AG10803 (cell line): ENCODE data around the gene SHISAL1.

Source experiments
- DNase-seq: peaks from one replicate; pipeline ENCODE4 v3.0.0; 2010; ENCODE audit warnings: low read depth
- H3K4me3 ChIP-seq: 2 replicates; pipeline ENCODE4 v1.5.1; 2011; ENCODE audit warnings: mild to moderate bottlenecking, low read length, control low read depth
- TF ChIP-seq, protein P1 (sequence below): conservative IDR thresholded peaks from 2 replicates; pipeline ENCODE4 v1.5.1; 2011; ENCODE audit warnings: mild to moderate bottlenecking, low read length, control low read depth, inconsistent platforms

Gene SHISAL1

DNA sequence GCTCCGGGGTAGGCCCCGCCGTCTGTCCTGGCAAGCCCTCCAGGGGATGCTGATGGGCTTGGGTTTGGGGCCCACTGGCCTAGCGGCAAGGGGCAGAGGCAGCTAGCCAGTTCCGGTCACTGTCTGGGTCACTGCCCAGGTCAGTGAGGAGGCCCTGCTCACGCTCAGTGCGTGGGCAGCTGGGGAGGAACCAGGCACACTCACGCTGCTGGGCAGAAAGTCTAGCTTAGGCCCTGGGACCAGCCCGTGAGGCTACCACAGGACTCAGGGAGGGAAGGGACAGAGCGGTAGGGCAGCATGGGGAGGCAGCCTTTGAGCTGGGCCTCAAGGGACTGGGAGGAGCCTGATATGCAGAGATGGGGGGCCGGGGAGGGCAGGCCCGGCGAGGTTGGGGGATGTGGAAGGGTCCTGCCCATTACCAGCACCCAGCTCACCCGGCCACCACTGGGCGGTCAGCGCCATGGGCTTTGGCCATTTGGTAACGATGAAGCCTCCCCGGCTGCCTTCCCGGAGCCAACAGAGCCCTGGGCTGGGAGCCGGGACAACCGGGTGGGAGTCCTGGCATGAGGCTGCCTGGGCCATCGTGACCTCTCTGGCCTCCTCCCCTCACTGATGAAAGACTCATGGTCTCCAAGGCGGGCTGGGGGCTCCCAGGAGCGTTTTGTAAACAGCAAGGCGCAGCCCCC, 14.2 kb downstream of the SHISAL1 start:
- TF ChIP-seq, protein P1, sequence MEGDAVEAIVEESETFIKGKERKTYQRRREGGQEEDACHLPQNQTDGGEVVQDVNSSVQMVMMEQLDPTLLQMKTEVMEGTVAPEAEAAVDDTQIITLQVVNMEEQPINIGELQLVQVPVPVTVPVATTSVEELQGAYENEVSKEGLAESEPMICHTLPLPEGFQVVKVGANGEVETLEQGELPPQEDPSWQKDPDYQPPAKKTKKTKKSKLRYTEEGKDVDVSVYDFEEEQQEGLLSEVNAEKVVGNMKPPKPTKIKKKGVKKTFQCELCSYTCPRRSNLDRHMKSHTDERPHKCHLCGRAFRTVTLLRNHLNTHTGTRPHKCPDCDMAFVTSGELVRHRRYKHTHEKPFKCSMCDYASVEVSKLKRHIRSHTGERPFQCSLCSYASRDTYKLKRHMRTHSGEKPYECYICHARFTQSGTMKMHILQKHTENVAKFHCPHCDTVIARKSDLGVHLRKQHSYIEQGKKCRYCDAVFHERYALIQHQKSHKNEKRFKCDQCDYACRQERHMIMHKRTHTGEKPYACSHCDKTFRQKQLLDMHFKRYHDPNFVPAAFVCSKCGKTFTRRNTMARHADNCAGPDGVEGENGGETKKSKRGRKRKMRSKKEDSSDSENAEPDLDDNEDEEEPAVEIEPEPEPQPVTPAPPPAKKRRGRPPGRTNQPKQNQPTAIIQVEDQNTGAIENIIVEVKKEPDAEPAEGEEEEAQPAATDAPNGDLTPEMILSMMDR: no peak
- no peak for DNase-seq
- no peak overlapping the region for H3K4me3 ChIP-seq

- H3K4me3 ChIP-seq: no peak overlapping the region
- no peak for DNase-seq
- TF ChIP-seq, protein P1: no peak
Measured at GRCh38 chr22:44297470-44298061, 15.2 kb downstream of the SHISAL1 start.

- DNase-seq: no peak
- H3K4me3 ChIP-seq: no peak overlapping the region
- TF ChIP-seq, protein P1: no peak
Measured at GRCh38 chr22:44295406-44295805, 17.3 kb downstream of the SHISAL1 start.

DNA sequence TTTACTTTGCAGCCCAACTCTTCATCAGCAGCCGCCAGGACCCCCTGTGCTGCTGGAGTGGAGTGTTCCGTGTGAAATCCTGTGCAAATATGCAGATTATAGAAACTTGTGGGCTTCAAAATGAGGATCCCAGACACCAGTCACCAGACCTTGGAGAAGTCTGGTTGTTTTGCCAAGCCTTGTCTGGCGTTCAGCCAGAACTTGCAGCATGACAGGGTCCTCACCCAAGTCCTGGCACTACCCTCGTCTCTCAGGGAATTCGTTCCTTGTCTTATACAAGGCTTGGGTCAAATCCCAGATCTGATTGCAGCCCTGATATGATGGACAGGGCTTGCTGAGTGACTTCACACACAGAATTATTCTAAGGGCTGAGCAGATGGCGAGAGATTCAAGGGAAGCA, 18.9 kb downstream of the SHISAL1 start:
- TF ChIP-seq, protein P1: no peak
- H3K4me3 ChIP-seq: no peak overlapping the region
- no peak for DNase-seq

DNA sequence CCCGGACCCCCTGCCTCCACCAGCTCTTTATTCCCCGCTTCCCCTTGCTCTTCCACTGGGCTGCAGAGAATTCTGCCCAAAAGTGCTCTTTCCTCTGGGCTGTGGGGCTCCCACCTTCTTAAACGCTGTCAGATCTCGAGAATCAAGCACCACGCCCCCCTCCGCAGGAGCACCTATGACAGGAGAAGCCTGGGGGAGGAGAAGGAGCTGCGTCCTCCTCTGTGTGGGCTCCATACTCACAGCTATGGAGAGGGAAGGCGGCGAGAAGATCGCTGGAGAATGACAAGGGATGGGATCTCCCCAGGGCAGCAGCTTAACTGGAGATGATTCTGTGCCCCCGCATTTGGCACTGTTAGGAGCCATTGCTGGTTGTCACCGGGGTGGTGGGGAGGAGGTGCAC, 19.7 kb downstream of the SHISAL1 start:
- TF ChIP-seq, protein P1: no peak

GRCh38 chr22:44292521-44292920, 20.2 kb downstream of the SHISAL1 start:
- no peak overlapping the region for H3K4me3 ChIP-seq
- TF ChIP-seq, protein P1: no peak
- no peak for DNase-seq

More for the DNA sequence above, 19.7 kb downstream of the SHISAL1 start:
- no peak overlapping the region for H3K4me3 ChIP-seq
- no peak for DNase-seq
